H1 (cell line): ENCODE results near the gene GUCA1A. TPM values are rescaled to one million over a fixed set of nuclear protein-coding genes. Genes with fewer than 3 reads are reported as not detected.

Experiments
- CTCF ChIA-PET: fragments of 300-600 bp; sonication (Branson Sonifier 250); formaldehyde crosslinking; loops from one replicate; lab custom pipeline; 2021; ENCODE audit not compliant: partially characterized antibody; lab: Charles Lee
- POLR2A ChIA-PET: fragments of 300-600 bp; sonication (Branson Sonifier 250); formaldehyde crosslinking; loops from one replicate; lab custom pipeline; 2021; ENCODE audit warnings: inconsistent platforms; ENCODE audit not compliant: partially characterized antibody; lab: Charles Lee
- DNase-seq, 2 experiments: peaks; one replicate each; pipeline versions ENCODE4 v3.0.0 to v3.0.0-alpha.2; 2010 to 2022; ENCODE audit warnings: low spot score in 2 of 2, low read depth in 1 of 2, mixed read lengths in 1 of 2
- FAIRE-seq: peaks from 2 replicates; lab custom pipeline; 2011; peaks lifted over from hg19 to GRCh38; lab: Jason Lieb, UNC
- H2AFZ ChIP-seq: 2 replicates; pipeline ENCODE4 v1.8.1; 2012; ENCODE audit warnings: low read length, inconsistent platforms
- H2AK5ac ChIP-seq: 2 replicates; pipeline ENCODE4 v1.6.1; 2013; ENCODE audit warnings: low read depth, low read length
- H2BK120ac ChIP-seq: replicated peaks from 2 replicates; pipeline ENCODE3; 2013; ENCODE audit warnings: low read depth, low read length, inconsistent platforms
- H2BK12ac ChIP-seq: 2 replicates; pipeline ENCODE4 v1.6.1; 2013; ENCODE audit warnings: low read depth, low read length
- H2BK15ac ChIP-seq: 2 replicates; pipeline ENCODE4 v1.6.1; 2013; ENCODE audit warnings: low read length
- H2BK20ac ChIP-seq: 2 replicates; pipeline ENCODE4 v1.6.1; 2013; ENCODE audit warnings: low read length
- H2BK5ac ChIP-seq: 2 replicates; pipeline ENCODE4 v1.6.1; 2013; ENCODE audit warnings: low read depth, low read length
- H3K14ac ChIP-seq: 2 replicates; pipeline ENCODE4 v1.6.1; 2013; ENCODE audit warnings: inconsistent platforms; ENCODE audit not compliant: insufficient read length
- H3K18ac ChIP-seq: 2 replicates; pipeline ENCODE4 v1.6.1; 2013; ENCODE audit warnings: low read length; ENCODE audit errors: extremely low read depth
- H3K23ac ChIP-seq: 2 replicates; pipeline ENCODE4 v1.6.1; 2013; ENCODE audit warnings: inconsistent platforms; ENCODE audit not compliant: insufficient read length
- H3K23me2 ChIP-seq: 2 replicates; pipeline ENCODE4 v1.6.1; 2013; ENCODE audit warnings: low read depth, low read length
- H3K27ac ChIP-seq: 2 replicates; pipeline ENCODE4 v1.6.1; 2011; ENCODE audit warnings: low read depth, low read length, inconsistent platforms
- H3K27me3 ChIP-seq, 4 experiments: replicated peaks in 1 of 4; 1 replicate in 1 of 4; 2 replicates in 3 of 4; pipeline versions ENCODE4 v1.6.1 to v1.8.1; 2011 to 2013; ENCODE audit warnings: low read length in 3 of 4, mild to moderate bottlenecking in 3 of 4, inconsistent platforms in 2 of 4, mixed read lengths in 2 of 4, moderate library complexity in 1 of 4; ENCODE audit not compliant: control insufficient read depth in 3 of 4, insufficient read depth in 3 of 4; ENCODE audit errors: extremely low read depth in 1 of 4
- H3K36me3 ChIP-seq, 4 experiments: 2 replicates each; pipeline versions ENCODE4 v1.6.1 to v1.8.1; 2011 to 2013; ENCODE audit warnings: mild to moderate bottlenecking in 4 of 4, low read length in 3 of 4, moderate library complexity in 2 of 4, control low read depth in 1 of 4, inconsistent platforms in 1 of 4; ENCODE audit not compliant: insufficient read depth in 4 of 4, control insufficient read depth in 2 of 4
- H3K4ac ChIP-seq: replicated peaks from 2 replicates; pipeline ENCODE3; 2013; ENCODE audit warnings: low read length, low read depth, mixed read lengths, inconsistent platforms; ENCODE audit not compliant: insufficient read length
- H3K4me1 ChIP-seq, 4 experiments: replicated peaks in 1 of 4; 1 replicate in 1 of 4; 2 replicates in 3 of 4; pipeline versions ENCODE4 v1.6.1 to v1.8.1; 2011 to 2013; ENCODE audit warnings: low read length in 3 of 4, inconsistent platforms in 2 of 4, mixed read lengths in 1 of 4; ENCODE audit not compliant: insufficient read depth in 4 of 4, control insufficient read depth in 3 of 4
- H3K4me2 ChIP-seq, 2 experiments: 2 replicates each; pipeline versions ENCODE4 v1.6.1 to v1.8.1; 2011 to 2013; ENCODE audit warnings: low read depth in 2 of 2, low read length in 2 of 2, control low read depth in 1 of 2, inconsistent platforms in 1 of 2, mild to moderate bottlenecking in 1 of 2; ENCODE audit not compliant: insufficient read depth in 1 of 2
- H3K4me3 ChIP-seq, 4 experiments: fragments of 200-600, 300-600 bp in 1 of 4; sonication (generic), shearing (Covaris generic), sonication (Bioruptor Twin) in 1 of 4; 2 replicates each; pipeline versions ENCODE4 v1.5.1 to v1.8.1; 2011 to 2016; ENCODE audit warnings: low read length in 4 of 4, low read depth in 3 of 4, control low read depth in 2 of 4, inconsistent platforms in 2 of 4, mild to moderate bottlenecking in 2 of 4, mixed read lengths in 1 of 4, moderate library complexity in 1 of 4; ENCODE audit not compliant: insufficient read depth in 2 of 4; ENCODE audit errors: extremely low read depth in 1 of 4
- H3K56ac ChIP-seq: replicated peaks from 2 replicates; pipeline ENCODE3; 2013; ENCODE audit warnings: low read depth, mild to moderate bottlenecking, mixed read lengths, low read length, inconsistent platforms; ENCODE audit not compliant: insufficient read length
- H3K79me1 ChIP-seq: 2 replicates; pipeline ENCODE4 v1.6.1; 2013; ENCODE audit warnings: low read depth, low read length, control low read depth
- H3K79me2 ChIP-seq, 2 experiments: 2 replicates each; pipeline versions ENCODE4 v1.6.1 to v1.8.1; 2012 to 2013; ENCODE audit warnings: low read length in 2 of 2, mild to moderate bottlenecking in 2 of 2, inconsistent platforms in 1 of 2; ENCODE audit not compliant: insufficient read depth in 2 of 2, control insufficient read depth in 1 of 2
- H3K9ac ChIP-seq, 4 experiments: replicated peaks in 1 of 4; 1 replicate in 1 of 4; 2 replicates in 3 of 4; pipeline versions ENCODE4 v1.6.1 to v1.8.1; 2011 to 2013; ENCODE audit warnings: low read depth in 3 of 4, low read length in 3 of 4, control low read depth in 2 of 4, mild to moderate bottlenecking in 2 of 4, moderate library complexity in 2 of 4, inconsistent platforms in 1 of 4; ENCODE audit errors: extremely low read depth in 1 of 4
- H3K9me3 ChIP-seq, 2 experiments: 2 replicates each; pipeline versions ENCODE4 v1.6.1 to v1.8.1; 2012 to 2013; ENCODE audit warnings: mild to moderate bottlenecking in 2 of 2, moderate library complexity in 2 of 2, control low read depth in 1 of 2, inconsistent platforms in 1 of 2, low read depth in 1 of 2, low read length in 1 of 2, mixed read lengths in 1 of 2; ENCODE audit not compliant: insufficient read depth in 2 of 2
- H4K20me1 ChIP-seq, 2 experiments: replicated peaks in 1 of 2; 2 replicates each; pipeline versions ENCODE3 to v1.8.1; 2011 to 2013; ENCODE audit warnings: inconsistent platforms in 2 of 2, low read length in 2 of 2, mild to moderate bottlenecking in 1 of 2; ENCODE audit not compliant: insufficient read depth in 2 of 2, control insufficient read depth in 1 of 2
- H4K5ac ChIP-seq: 2 replicates; pipeline ENCODE4 v1.6.1; 2013; ENCODE audit warnings: low read length, low read depth, mixed read lengths, inconsistent platforms; ENCODE audit not compliant: insufficient read length
- H4K8ac ChIP-seq: 2 replicates; pipeline ENCODE4 v1.8.0; 2013; ENCODE audit warnings: mild to moderate bottlenecking, moderate library complexity, low read length, inconsistent platforms; ENCODE audit not compliant: insufficient read depth; ENCODE audit errors: extremely low read depth
- H4K91ac ChIP-seq: replicated peaks from 2 replicates; pipeline ENCODE3; 2013; ENCODE audit warnings: low read length, mixed read lengths, inconsistent platforms; ENCODE audit not compliant: insufficient read length
- ASH2L ChIP-seq: fragments of 200-600, 300-600 bp; sonication (generic); IDR thresholded peaks from one replicate; pipeline ENCODE4 v1.7.1; 2017; ENCODE audit warnings: low read length
- ATF2 ChIP-seq: IDR thresholded peaks from 2 replicates; pipeline ENCODE4 v1.6.1; 2012; ENCODE audit warnings: low read length, inconsistent platforms
- CBX8 ChIP-seq: fragments of 300-800, 300-1000 bp; sonication (generic); IDR thresholded peaks from 2 replicates; pipeline ENCODE4 v1.7.1; 2016; ENCODE audit warnings: low read depth, low read length, borderline replicate concordance
- CREB1 ChIP-seq: IDR thresholded peaks from 2 replicates; pipeline ENCODE4 v1.6.1; 2012; ENCODE audit warnings: inconsistent platforms
- RFX5 ChIP-seq: IDR thresholded peaks from 2 replicates; pipeline ENCODE4 v1.6.1; 2011; ENCODE audit warnings: low read depth, low read length, improper control_type of control experiment, borderline replicate concordance
- WGBS, 2 experiments: shearing (Covaris generic) in 1 of 2; methylation state at CpG; one replicate each; pipeline versions ENCODE4 v1.1.6 to v1.1.7; 2013 to 2015; ENCODE audit warnings: low lambda C conversion rate in 2 of 2, mixed read lengths in 2 of 2, inconsistent platforms in 1 of 2, low coverage in 1 of 2, missing lambda C conversion rate in 1 of 2; ENCODE audit not compliant: insufficient replicate concordance in 2 of 2, insufficient coverage in 1 of 2, insufficient read length in 1 of 2; ENCODE audit errors: extremely low coverage in 1 of 2, missing lambda C conversion rate in 1 of 2; 5-methylcytosine and 5-hydroxymethylcytosine counted together
- polyA plus RNA-seq, 7 experiments: library from polyadenylated mRNA; depleted of rRNA in 3 of 7; stranded (reverse) in 5 of 7; unstranded in 2 of 7; fragments of >200 nt in 5 of 7; fragments of 200-250 nt in 2 of 7; gene quantifications; 1 replicate in 5 of 7; 2 replicates in 1 of 7; 4 replicates in 1 of 7; pipeline versions ENCODE4 v1.2.1 to v1.2.3, GENCODE V29; 2011 to 2013; ENCODE audit warnings: missing spikeins in 2 of 7, mixed read lengths in 2 of 7
- total RNA-seq: library from RNA; stranded (reverse); fragmentation: NEBNext Ultra II Directional; extraction: Animal tissue kit (Norgen Biotek cat#: 25700); gene quantifications from 2 replicates; pipeline ENCODE4 v1.2.1, GENCODE V29; 2021

Gene GUCA1A
- total and polyA plus RNA-seq, 2 of the 8 experiments (the other 6 are each of a cell fraction or from before 2014, with no cell fraction given): 4.6 to 24.6 TPM

- Histone ChIP-seq H3K79me1 (no peaks in the 10 kb centered on the region), H3K4ac (no peak overlapping the region), H3K9me3 (no peaks in the 10 kb centered on the region), H2BK120ac (no peak overlapping the region), H2BK5ac (no peak overlapping the region), H2AFZ (no peak overlapping the region), H3K23ac (no peak overlapping the region), H3K23me2 (0 out of 2 replicates have a peak, but pooled peaks cover 3% of the 10 kb centered on the region), H3K14ac (no peak overlapping the region), H3K4me1 (no peaks in the 10 kb centered on the region), H2BK12ac (no peak overlapping the region), H3K4me2 (no peak overlapping the region), H3K4me3 (no peak overlapping the region), H3K18ac (no peak overlapping the region), H2BK15ac (no peak overlapping the region), H2AK5ac (no peak overlapping the region), H3K27me3 (no peaks in the 10 kb centered on the region), H3K79me2 (no peaks in the 10 kb centered on the region), H3K27ac (no peak overlapping the region), H4K8ac (no peak overlapping the region), H4K5ac (no peak overlapping the region), H4K91ac (no peak overlapping the region), H2BK20ac (no peak overlapping the region), H4K20me1 (no peaks in the 10 kb centered on the region), H3K56ac (no peak overlapping the region), H3K9ac (no peak overlapping the region), H3K36me3 (peaks cover 0 to 4% (median 3%) of the 10 kb centered on the region in 4 experiments; a peak in 4 of 8 replicates)
- ChIA-PET CTCF (interaction anchor here (1.0 to 2.3 kb wide), 4 partner anchors 12 to 107 kb away, joined by 3 to 7 read pairs (median 4); no protein-coding TSS in a partner anchor), POLR2A (no interaction called here)
- DNase-seq (no peak), FAIRE-seq (no peak)
- WGBS, 2 experiments: 65% methylated on average over 3 of the region's 3 CpGs; no CpG with 5 or more reads in 1 of the 2 experiments
- no peak for TF ChIP-seq ASH2L
- TF ChIP-seq CBX8: no peak
- no peak for TF ChIP-seq ATF2
- TF ChIP-seq RFX5: no peak
- TF ChIP-seq CREB1: no peak
Observed at GRCh38 chr6:42201382-42201781, 28.2 kb downstream of the GUCA1A start.
